ENCODE results near the gene NOP14.
A peak's percentile ranks its signal among the peaks of the same experiment; 100 is the strongest.

Gene NOP14

GRCh38 chr4:2971275-2971674 is 8.1 kb upstream of the NOP14 start:
- H3K4me1 ChIP-seq (ENCODE audit: control insufficient read depth, low read length) = peaks cover 4% of the 10 kb centered on the region; the same call in 1 of the 2 replicates
- H3K27me3 ChIP-seq (ENCODE audit: control insufficient read depth, low read length) = no peaks in the 10 kb centered on the region
- no peak overlapping the region for H3K4me3 ChIP-seq (ENCODE audit: low read length)
- no peaks in the 10 kb centered on the region for H3K9me3 ChIP-seq (ENCODE audit: control insufficient read depth, insufficient read depth, low read length)
- H3K27ac ChIP-seq (ENCODE audit: low read depth, low read length) = no peak overlapping the region
- TF ChIP-seq EZH2phosphoT487 (IDR thresholded peaks at IDR 0.05; ENCODE audit: borderline replicate concordance, low read length) (no peak), CTCF (IDR thresholded peaks at IDR 0.05; ENCODE audit: low read depth, low read length, poor library complexity, severe bottlenecking) (no peak)
- H3K36me3 ChIP-seq (ENCODE audit: control insufficient read depth, low read length) = no peaks in the 10 kb centered on the region
- no peaks in the 10 kb centered on the region for H3K9me2 ChIP-seq (replicated peaks; ENCODE audit: control insufficient read depth, low read length)
- H3K79me2 ChIP-seq (ENCODE audit: control insufficient read depth, low read length) = no peaks in the 10 kb centered on the region
- no peak overlapping the region for H3K4me2 ChIP-seq (ENCODE audit: low read length)
- 0 out of 2 replicates have a peak, but pooled peaks cover 4% of the 10 kb centered on the region for H3F3A ChIP-seq (ENCODE audit: control insufficient read depth, insufficient read depth)
- H4K20me1 ChIP-seq (ENCODE audit: control insufficient read depth, insufficient read depth, low read depth, low read length) = no peaks in the 10 kb centered on the region

GRCh38 chr4:2968381-2968780 is 5.2 kb upstream of the NOP14 start:
- H3K4me2 ChIP-seq (ENCODE audit: low read length) = no peak overlapping the region
- peaks cover 3% of the 10 kb centered on the region; the same call in 1 of the 2 replicates for H4K20me1 ChIP-seq (ENCODE audit: control insufficient read depth, insufficient read depth, low read depth, low read length)
- H3K9me2 ChIP-seq (replicated peaks; ENCODE audit: control insufficient read depth, low read length) = no peaks in the 10 kb centered on the region
- H3K27ac ChIP-seq (ENCODE audit: low read depth, low read length) = no peak overlapping the region
- no peaks in the 10 kb centered on the region for H3K9me3 ChIP-seq (ENCODE audit: control insufficient read depth, insufficient read depth, low read length)
- peaks cover 13% of the 10 kb centered on the region for H3K4me1 ChIP-seq (ENCODE audit: control insufficient read depth, low read length)
- H3K79me2 ChIP-seq (ENCODE audit: control insufficient read depth, low read length) = peaks cover 8% of the 10 kb centered on the region
- H3K27me3 ChIP-seq (ENCODE audit: control insufficient read depth, low read length) = no peaks in the 10 kb centered on the region
- H3F3A ChIP-seq (ENCODE audit: control insufficient read depth, insufficient read depth) = 0 out of 2 replicates have a peak, but pooled peaks cover 6% of the 10 kb centered on the region
- H3K4me3 ChIP-seq (ENCODE audit: low read length) = no peak overlapping the region
- no peak for TF ChIP-seq CTCF (IDR thresholded peaks at IDR 0.05; ENCODE audit: low read depth, low read length, poor library complexity, severe bottlenecking)
- TF ChIP-seq EZH2phosphoT487 (IDR thresholded peaks at IDR 0.05; ENCODE audit: borderline replicate concordance, low read length) = no peak
- no peaks in the 10 kb centered on the region for H3K36me3 ChIP-seq (ENCODE audit: control insufficient read depth, low read length)

- Histone ChIP-seq H3K9me3 (ENCODE audit: control insufficient read depth, insufficient read depth, low read length) (no peaks in the 10 kb centered on the region), H3F3A (ENCODE audit: control insufficient read depth, insufficient read depth) (0 out of 2 replicates have a peak, but pooled peaks cover 3% of the 10 kb centered on the region), H3K79me2 (ENCODE audit: control insufficient read depth, low read length) (peaks cover 32% of the 10 kb centered on the region), H3K27ac (ENCODE audit: low read depth, low read length) (no peak overlapping the region), H3K27me3 (ENCODE audit: control insufficient read depth, low read length) (no peaks in the 10 kb centered on the region), H3K36me3 (ENCODE audit: control insufficient read depth, low read length) (peaks cover 21% of the 10 kb centered on the region), H3K4me3 (ENCODE audit: low read length) (no peak overlapping the region), H3K4me2 (ENCODE audit: low read length) (peak overlapping the region; percentile 77; the same call in 1 of the 2 replicates), H3K9me2 (replicated peaks; ENCODE audit: control insufficient read depth, low read length) (no peaks in the 10 kb centered on the region), H4K20me1 (ENCODE audit: control insufficient read depth, insufficient read depth, low read depth, low read length) (peaks cover 9% of the 10 kb centered on the region), H3K4me1 (ENCODE audit: control insufficient read depth, low read length) (peaks cover 16% of the 10 kb centered on the region)
- TF ChIP-seq EZH2phosphoT487 (IDR thresholded peaks at IDR 0.05; ENCODE audit: borderline replicate concordance, low read length) = no peak
- TF ChIP-seq CTCF (IDR thresholded peaks at IDR 0.05; ENCODE audit: low read depth, low read length, poor library complexity, severe bottlenecking) = no peak
These were observed 2.1 kb upstream of the NOP14 start for GRCh38 chr4:2965262-2965661.
